HG02623 (cell line): ENCODE measurements around the gene IQCN.

Source experiments
- ATAC-seq: cut with Tn5 transposase; IDR thresholded peaks from one replicate; pipeline ENCODE4 v1.9.1; 2021; ENCODE audit warnings: moderate library complexity; ENCODE audit not compliant: unreplicated experiment

The IQCN gene

GRCh38 chr19:18274219-18274780, at the start of gene IQCN:
Gene IQCN, minus strand, starts transcription at chr19:18274452. Its CDS starts 4,974 bp downstream, at chr19:18269478.
- ATAC-seq = no peak

GRCh38 chr19:18322759-18323460, 48.7 kb upstream of the IQCN start, which contains the start of gene LSM4:
Gene LSM4, minus strand, starts transcription at chr19:18323076. Its CDS starts 56 bp downstream, at chr19:18323020.
- ATAC-seq = peak; percentile 89

- ATAC-seq = no peak
Measured at GRCh38 chr19:18322318-18322758, 48.1 kb upstream of the IQCN start.

- ATAC-seq = no peak
Measured at GRCh38 chr19:18321734-18322102, 47.5 kb upstream of the IQCN start.

- ATAC-seq = no peak
Measured at GRCh38 chr19:18320865-18321733, 46.8 kb upstream of the IQCN start.

GRCh38 chr19:18319591-18320135, 45.4 kb upstream of the IQCN start:
- ATAC-seq = no peak

- no peak for ATAC-seq
Measured at GRCh38 chr19:18317961-18318800, 43.9 kb upstream of the IQCN start.

GRCh38 chr19:18313398-18313797, 39.1 kb upstream of the IQCN start:
- no peak for ATAC-seq

GRCh38 chr19:18312092-18312534, 37.9 kb upstream of the IQCN start:
- ATAC-seq = no peak

- ATAC-seq = no peak
Measured at GRCh38 chr19:18311502-18312091, 37.3 kb upstream of the IQCN start.

- no peak for ATAC-seq
Measured at GRCh38 chr19:18310966-18311365, 36.7 kb upstream of the IQCN start.

GRCh38 chr19:18310118-18310909, 36.1 kb upstream of the IQCN start:
- ATAC-seq = no peak

- ATAC-seq = no peak
Measured at GRCh38 chr19:18309525-18310064, 35.3 kb upstream of the IQCN start.

- ATAC-seq = no peak
Measured at GRCh38 chr19:18308948-18309325, 34.7 kb upstream of the IQCN start.

- ATAC-seq = no peak
Measured at GRCh38 chr19:18308051-18308947, 34.0 kb upstream of the IQCN start.

- no peak for ATAC-seq
Measured at GRCh38 chr19:18307271-18307681, 33.0 kb upstream of the IQCN start.

- no peak for ATAC-seq
Measured at GRCh38 chr19:18306888-18307260, 32.6 kb upstream of the IQCN start.
